K562 (cell line): ENCODE results near the gene UTP11. TPM values are rescaled to one million over a fixed set of nuclear protein-coding genes. Genes with fewer than 3 reads are reported as not detected.

Source experiments
- CBFA2T2 ChIP-seq: fragments of 450-650 bp; conservative IDR thresholded peaks from 2 replicates; pipeline ENCODE4 v1.6.1; 2017; ENCODE audit warnings: mild to moderate bottlenecking
- CBX3 ChIP-seq, 2 experiments: IDR thresholded peaks; 1 replicate in 1 of 2; 2 replicates in 1 of 2; pipeline ENCODE4 v1.6.1; 2012; ENCODE audit warnings: inconsistent platforms in 2 of 2, low read length in 2 of 2, borderline replicate concordance in 1 of 2, control low read depth in 1 of 2
- CEBPB ChIP-seq: fragments of 450-650 bp; IDR thresholded peaks from 2 replicates; pipeline ENCODE4 v1.6.1; 2016; ENCODE audit warnings: missing genetic modification characterization, missing compliant biosample characterization
- EP400 ChIP-seq: fragments of 450-650 bp; IDR thresholded peaks from 2 replicates; pipeline ENCODE4 v1.6.1; 2017; ENCODE audit warnings: antibody characterized with exemption, mild to moderate bottlenecking, moderate library complexity
- FOXP1 ChIP-seq: sonication (generic); formaldehyde crosslinking; IDR thresholded peaks from 2 replicates; pipeline ENCODE4 v1.8.0; 2022; ENCODE audit warnings: mild to moderate bottlenecking, missing genetic modification reagents
- GTF2B ChIP-seq: IDR thresholded peaks from 2 replicates; pipeline ENCODE4 v1.6.1; 2011; ENCODE audit not compliant: insufficient read length; ENCODE audit errors: extremely low read depth
- HMGN3 ChIP-seq: IDR thresholded peaks from 2 replicates; pipeline ENCODE4 v1.6.1; 2011; ENCODE audit warnings: borderline replicate concordance, low read depth, mild to moderate bottlenecking, mixed read lengths, low read length; ENCODE audit not compliant: insufficient read length; ENCODE audit errors: extremely low read depth
- MEIS2 ChIP-seq: fragments of 450-650 bp; IDR thresholded peaks from 2 replicates; pipeline ENCODE4 v1.6.1; 2014; ENCODE audit warnings: mild to moderate bottlenecking; ENCODE audit not compliant: partially characterized antibody
- NUFIP1 ChIP-seq: fragments of 450-650 bp; IDR thresholded peaks from 2 replicates; pipeline ENCODE4 v1.6.1; 2018; ENCODE audit not compliant: partially characterized antibody
- SMAD3 ChIP-seq: fragments of 450-650 bp; formaldehyde crosslinking; conservative IDR thresholded peaks from 2 replicates; pipeline ENCODE4 v1.4.0; 2020; ENCODE audit warnings: mild to moderate bottlenecking
- YBX1 ChIP-seq: fragments of 450-650 bp; IDR thresholded peaks from 2 replicates; pipeline ENCODE4 v1.7.1; 2016; ENCODE audit warnings: mild to moderate bottlenecking
- ZBTB43 ChIP-seq: sonication (generic); formaldehyde crosslinking; IDR thresholded peaks from 2 replicates; pipeline ENCODE4 v1.8.0; 2023; ENCODE audit warnings: mild to moderate bottlenecking, missing genetic modification reagents
- ZBTB7A ChIP-seq: IDR thresholded peaks from 2 replicates; pipeline ENCODE4 v1.6.1; 2011; ENCODE audit warnings: low read depth, mild to moderate bottlenecking, low read length, moderate library complexity, borderline replicate concordance; ENCODE audit not compliant: control insufficient read depth
- ZFP91 ChIP-seq: sonication (generic); formaldehyde crosslinking; IDR thresholded peaks from 2 replicates; pipeline ENCODE4 v1.8.0; 2022; ENCODE audit warnings: mild to moderate bottlenecking, missing genetic modification reagents
- ZNF224 ChIP-seq: sonication (generic); formaldehyde crosslinking; IDR thresholded peaks from 2 replicates; pipeline ENCODE4 v1.8.0; 2022; ENCODE audit warnings: mild to moderate bottlenecking, missing genetic modification reagents
- ZNF239 ChIP-seq: fragments of 250-450 bp; sonication (Bioruptor Pico); IDR thresholded peaks from 2 replicates; pipeline ENCODE4 v1.4.0; 2020; ENCODE audit warnings: mild to moderate bottlenecking
- polyA plus RNA-seq, 8 experiments: library from polyadenylated mRNA; depleted of rRNA in 4 of 8; stranded (reverse) in 5 of 8; unstranded in 3 of 8; fragments of >200 nt; fragmentation: Nextera tagmentation in 2 of 8; fragmentation: Illumina TruSeq in 1 of 8; extraction: Ambion mirVana in 2 of 8; extraction: Trizol in 1 of 8; gene quantifications; 2 replicates each; pipeline versions ENCODE4 v1.2.1 to v1.2.3, GENCODE V29; 2011 to 2014; ENCODE audit warnings: inconsistent platforms in 1 of 8, missing spikeins in 1 of 8
- total RNA-seq, 7 experiments: library from RNA; depleted of rRNA in 6 of 7; stranded (reverse); fragments of >200 nt in 6 of 7; fragmentation: Illumina TruSeq in 2 of 7; extraction: Trizol in 2 of 7; gene quantifications; 2 replicates each; pipeline versions ENCODE4 v1.2.1 to v1.2.3, GENCODE V29; 2011 to 2021; ENCODE audit warnings: low replicate concordance in 1 of 7
- TF ChIP-seq, protein P1 (sequence below): fragments of 450-650 bp; IDR thresholded peaks from 2 replicates; pipeline ENCODE4 v1.6.1; 2018; ENCODE audit not compliant: partially characterized antibody
- TF ChIP-seq, protein P2 (sequence below): IDR thresholded peaks from 3 replicates; pipeline ENCODE4 v1.6.1; 2011; ENCODE audit warnings: borderline replicate concordance, mild to moderate bottlenecking; ENCODE audit not compliant: insufficient read length, insufficient read depth

UTP11 gene
- total and polyA plus RNA-seq, 9 of the 15 experiments (the other 6 are each of a cell fraction or from before 2014, with no cell fraction given): 91.1 to 378 (median 221) TPM

DNA sequence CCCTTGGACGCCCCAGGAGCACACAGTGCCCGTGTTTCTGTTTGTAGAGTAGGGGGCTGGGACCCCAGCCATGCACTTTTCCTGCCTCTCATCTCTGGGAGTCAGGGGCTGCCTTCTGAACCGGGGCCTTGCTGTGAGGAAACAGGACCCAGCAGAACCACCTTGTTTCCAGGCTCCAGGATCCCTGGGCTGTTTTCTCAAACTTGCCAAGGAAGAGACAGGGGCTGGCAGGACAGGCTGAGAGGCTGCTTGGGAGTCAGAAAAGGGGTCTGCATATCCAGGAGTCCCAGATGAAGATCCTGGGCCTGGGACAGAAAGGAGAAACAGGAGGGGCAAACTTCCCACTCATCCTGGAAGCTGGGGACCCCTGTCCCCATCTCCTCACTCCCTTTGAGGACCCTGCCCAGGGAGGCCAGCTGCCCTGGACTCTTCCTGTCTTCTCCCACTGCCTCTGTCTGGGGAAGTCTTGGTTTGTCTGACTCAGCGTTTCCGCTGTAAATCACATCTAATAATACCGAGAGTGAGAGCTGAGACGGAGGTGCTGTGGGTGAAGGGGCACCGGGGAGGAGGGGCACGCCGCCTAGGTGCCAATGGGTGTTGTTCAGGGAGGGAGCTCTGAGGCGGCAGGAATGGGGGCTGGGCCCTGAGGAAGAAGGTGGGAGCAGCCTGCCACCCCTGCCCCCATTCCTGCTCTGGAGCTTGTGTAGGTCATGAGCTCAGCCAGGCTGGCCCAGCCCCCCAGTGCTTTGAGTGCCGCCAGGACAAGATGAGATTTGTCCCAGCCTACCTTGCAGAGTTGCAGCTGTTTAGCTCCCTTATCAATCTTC is 17.4 kb downstream of the UTP11 start (continued):
- TF ChIP-seq, protein P1, sequence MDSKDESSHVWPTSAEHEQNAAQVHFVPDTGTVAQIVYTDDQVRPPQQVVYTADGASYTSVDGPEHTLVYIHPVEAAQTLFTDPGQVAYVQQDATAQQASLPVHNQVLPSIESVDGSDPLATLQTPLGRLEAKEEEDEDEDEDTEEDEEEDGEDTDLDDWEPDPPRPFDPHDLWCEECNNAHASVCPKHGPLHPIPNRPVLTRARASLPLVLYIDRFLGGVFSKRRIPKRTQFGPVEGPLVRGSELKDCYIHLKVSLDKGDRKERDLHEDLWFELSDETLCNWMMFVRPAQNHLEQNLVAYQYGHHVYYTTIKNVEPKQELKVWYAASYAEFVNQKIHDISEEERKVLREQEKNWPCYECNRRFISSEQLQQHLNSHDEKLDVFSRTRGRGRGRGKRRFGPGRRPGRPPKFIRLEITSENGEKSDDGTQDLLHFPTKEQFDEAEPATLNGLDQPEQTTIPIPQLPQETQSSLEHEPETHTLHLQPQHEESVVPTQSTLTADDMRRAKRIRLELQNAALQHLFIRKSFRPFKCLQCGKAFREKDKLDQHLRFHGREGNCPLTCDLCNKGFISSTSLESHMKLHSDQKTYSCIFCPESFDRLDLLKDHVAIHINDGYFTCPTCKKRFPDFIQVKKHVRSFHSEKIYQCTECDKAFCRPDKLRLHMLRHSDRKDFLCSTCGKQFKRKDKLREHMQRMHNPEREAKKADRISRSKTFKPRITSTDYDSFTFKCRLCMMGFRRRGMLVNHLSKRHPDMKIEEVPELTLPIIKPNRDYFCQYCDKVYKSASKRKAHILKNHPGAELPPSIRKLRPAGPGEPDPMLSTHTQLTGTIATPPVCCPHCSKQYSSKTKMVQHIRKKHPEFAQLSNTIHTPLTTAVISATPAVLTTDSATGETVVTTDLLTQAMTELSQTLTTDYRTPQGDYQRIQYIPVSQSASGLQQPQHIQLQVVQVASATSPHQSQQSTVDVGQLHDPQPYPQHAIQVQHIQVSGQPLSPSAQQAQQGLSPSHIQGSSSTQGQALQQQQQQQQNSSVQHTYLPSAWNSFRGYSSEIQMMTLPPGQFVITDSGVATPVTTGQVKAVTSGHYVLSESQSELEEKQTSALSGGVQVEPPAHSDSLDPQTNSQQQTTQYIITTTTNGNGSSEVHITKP: no peak
- TF ChIP-seq CEBPB (no peak), FOXP1 (CRISPR knock-in tag) (no peak), MEIS2 (peak; percentile 24), ZNF224 (CRISPR knock-in tag) (no peak), ZBTB7A (peak; percentile 12; the same call in 1 of the 2 replicates), SMAD3 (CRISPR knock-in tag) (no peak), ZBTB43 (CRISPR knock-in tag) (no peak), ZNF239 (CRISPR knock-in tag) (no peak), HMGN3 (no peak), NUFIP1 (no peak), GTF2B (no peak), CBX3 (IDR thresholded peaks at IDR 0.05; ENCODE audit: borderline replicate concordance in 1 of 2, low read length in 2 of 2) (no peak), CBFA2T2 (0 out of 2 replicates have a peak, but pooled peaks have one; percentile 15), EP400 (no peak), YBX1 (no peak), ZFP91 (CRISPR knock-in tag) (no peak)
- TF ChIP-seq, protein P2, sequence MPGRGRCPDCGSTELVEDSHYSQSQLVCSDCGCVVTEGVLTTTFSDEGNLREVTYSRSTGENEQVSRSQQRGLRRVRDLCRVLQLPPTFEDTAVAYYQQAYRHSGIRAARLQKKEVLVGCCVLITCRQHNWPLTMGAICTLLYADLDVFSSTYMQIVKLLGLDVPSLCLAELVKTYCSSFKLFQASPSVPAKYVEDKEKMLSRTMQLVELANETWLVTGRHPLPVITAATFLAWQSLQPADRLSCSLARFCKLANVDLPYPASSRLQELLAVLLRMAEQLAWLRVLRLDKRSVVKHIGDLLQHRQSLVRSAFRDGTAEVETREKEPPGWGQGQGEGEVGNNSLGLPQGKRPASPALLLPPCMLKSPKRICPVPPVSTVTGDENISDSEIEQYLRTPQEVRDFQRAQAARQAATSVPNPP: no peak
